ENCODE results near the gene KCNIP4. TPM values are rescaled to one million over a fixed set of nuclear protein-coding genes. Genes with fewer than 3 reads are reported as not detected.

Gene KCNIP4
- total and polyA plus RNA-seq, 9 of the 15 experiments (the other 6 are each of a cell fraction or from before 2014, with no cell fraction given), result 0.25 to 0.41 TPM; not detected in 7

- Histone ChIP-seq H3K27ac (ENCODE audit: extremely low read depth, low read depth, low read length) (no peak overlapping the region), H3K9me1 (ENCODE audit: control insufficient read depth, insufficient read depth, low read length) (no peaks in the 10 kb centered on the region), H3K4me1 (replicated peaks in 1 of 2; ENCODE audit: control insufficient read depth in 2 of 2, insufficient read depth in 2 of 2, low read length in 2 of 2) (no peaks in the 10 kb centered on the region), H3K4me3 (no peak overlapping the region), H3K79me2 (ENCODE audit: control insufficient read depth, insufficient read depth, low read length) (no peaks in the 10 kb centered on the region), H4K20me1 (replicated peaks; ENCODE audit: control insufficient read depth, insufficient read depth, low read length) (no peaks in the 10 kb centered on the region), H3K9me3 (replicated peaks; ENCODE audit: control insufficient read depth, insufficient read depth, low read depth, low read length) (no peaks in the 10 kb centered on the region), H3K36me3 (ENCODE audit: control insufficient read depth, insufficient read depth, low read length) (no peaks in the 10 kb centered on the region), H3K4me2 (ENCODE audit: insufficient read depth, low read length) (no peak overlapping the region), H3K27me3 (ENCODE audit: control insufficient read depth in 2 of 2, insufficient read depth in 2 of 2, low read length in 2 of 2) (no peaks in the 10 kb centered on the region), H3K9ac (ENCODE audit: insufficient read depth in 1 of 2, low read depth in 2 of 2, low read length in 2 of 2) (no peak overlapping the region), H2AFZ (ENCODE audit: low read depth, low read length) (no peak overlapping the region)
- ChIA-PET CTCF (ENCODE audit: low intra/inter-chr PET ratio) (no interaction called here), POLR2A (no interaction called here)
- intact Hi-C loops (cut with micrococcal nuclease) (no loop called here), in situ Hi-C loops (cut with MboI) (no loop called here)
- no peak for TF ChIP-seq NR1H2 (CRISPR knock-in tag; IDR thresholded peaks at IDR 0.05)
- no peak for ATAC-seq
- WGBS (ENCODE audit: insufficient coverage, low coverage, missing lambda C conversion rate), result 0% methylated on average over 2 of the region's 2 CpGs
- BruUV-seq (replicated peaks), result no TSS peak
- FAIRE-seq, result no peak
- DNase-seq (ENCODE audit: extremely low read depth in 1 of 4, low spot score in 3 of 4), result no peak
Observed at GRCh38 chr4:21018817-21019216, 929.8 kb downstream of the KCNIP4 start.

DNA sequence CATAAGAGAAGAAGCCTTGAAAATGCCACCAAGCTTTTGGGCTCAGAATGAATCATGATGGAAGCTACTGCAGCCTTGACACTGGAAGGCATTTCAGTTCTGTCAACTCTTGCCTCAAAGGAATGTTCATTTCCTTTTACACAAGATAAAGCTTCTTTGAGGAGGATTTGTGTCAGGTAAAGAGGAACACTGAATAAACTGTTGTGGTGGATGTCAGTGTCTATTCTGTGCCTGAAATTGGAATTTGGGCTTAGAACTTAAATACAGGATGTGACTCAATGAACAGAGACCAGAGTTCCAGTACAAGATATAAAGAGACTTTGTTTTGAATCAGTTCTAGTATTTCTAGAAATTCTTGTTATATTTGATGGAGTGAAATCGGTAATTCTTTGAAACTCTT is 935.1 kb downstream of the KCNIP4 start:
- in situ Hi-C loops (cut with MboI) (no loop called here), intact Hi-C loops (cut with micrococcal nuclease) (no loop called here)
- POLR2A ChIA-PET, result no interaction called here
- WGBS (ENCODE audit: insufficient coverage, low coverage, missing lambda C conversion rate), result 0% methylated on average over 1 of the region's 1 CpG
- Histone ChIP-seq H3K9me3 (replicated peaks; ENCODE audit: control insufficient read depth, insufficient read depth, low read depth, low read length) (no peaks in the 10 kb centered on the region), H3K4me2 (ENCODE audit: insufficient read depth, low read length) (no peak overlapping the region), H3K27me3 (ENCODE audit: control insufficient read depth in 2 of 2, insufficient read depth in 2 of 2, low read length in 2 of 2) (no peaks in the 10 kb centered on the region), H3K4me3 (no peak overlapping the region), H2AFZ (ENCODE audit: low read depth, low read length) (no peak overlapping the region), H3K36me3 (ENCODE audit: control insufficient read depth, insufficient read depth, low read length) (no peaks in the 10 kb centered on the region), H3K4me1 (replicated peaks in 1 of 2; ENCODE audit: control insufficient read depth in 2 of 2, insufficient read depth in 2 of 2, low read length in 2 of 2) (no peaks in the 10 kb centered on the region), H4K20me1 (replicated peaks; ENCODE audit: control insufficient read depth, insufficient read depth, low read length) (no peaks in the 10 kb centered on the region), H3K79me2 (ENCODE audit: control insufficient read depth, insufficient read depth, low read length) (no peaks in the 10 kb centered on the region), H3K27ac (ENCODE audit: extremely low read depth, low read depth, low read length) (no peak overlapping the region), H3K9ac (ENCODE audit: insufficient read depth in 1 of 2, low read depth in 2 of 2, low read length in 2 of 2) (no peak overlapping the region), H3K9me1 (ENCODE audit: control insufficient read depth, insufficient read depth, low read length) (no peaks in the 10 kb centered on the region)
- FAIRE-seq, result no peak
- no TSS peak for BruUV-seq (replicated peaks)
- no peak for ATAC-seq
- DNase-seq (ENCODE audit: extremely low read depth in 1 of 4, low spot score in 3 of 4), result no peak
- CTCF ChIA-PET (ENCODE audit: low intra/inter-chr PET ratio), result no interaction called here
- TF ChIP-seq CBFB (CRISPR knock-in tag; IDR thresholded peaks at IDR 0.05) (no peak), ARNT (IDR thresholded peaks at IDR 0.05) (no peak), TAF7 (tag; IDR thresholded peaks at IDR 0.05) (no peak), RUNX1 (IDR thresholded peaks at IDR 0.05; ENCODE audit: low read depth) (no peak), KLF10 (CRISPR knock-in tag; IDR thresholded peaks at IDR 0.05) (no peak), TEAD2 (tag; IDR thresholded peaks at IDR 0.05) (no peak), JUNB (CRISPR knock-in tag; conservative IDR thresholded peaks at IDR 0.05) (no peak), ZNF239 (CRISPR knock-in tag; IDR thresholded peaks at IDR 0.05) (no peak)
- TF ChIP-seq, protein P1, sequence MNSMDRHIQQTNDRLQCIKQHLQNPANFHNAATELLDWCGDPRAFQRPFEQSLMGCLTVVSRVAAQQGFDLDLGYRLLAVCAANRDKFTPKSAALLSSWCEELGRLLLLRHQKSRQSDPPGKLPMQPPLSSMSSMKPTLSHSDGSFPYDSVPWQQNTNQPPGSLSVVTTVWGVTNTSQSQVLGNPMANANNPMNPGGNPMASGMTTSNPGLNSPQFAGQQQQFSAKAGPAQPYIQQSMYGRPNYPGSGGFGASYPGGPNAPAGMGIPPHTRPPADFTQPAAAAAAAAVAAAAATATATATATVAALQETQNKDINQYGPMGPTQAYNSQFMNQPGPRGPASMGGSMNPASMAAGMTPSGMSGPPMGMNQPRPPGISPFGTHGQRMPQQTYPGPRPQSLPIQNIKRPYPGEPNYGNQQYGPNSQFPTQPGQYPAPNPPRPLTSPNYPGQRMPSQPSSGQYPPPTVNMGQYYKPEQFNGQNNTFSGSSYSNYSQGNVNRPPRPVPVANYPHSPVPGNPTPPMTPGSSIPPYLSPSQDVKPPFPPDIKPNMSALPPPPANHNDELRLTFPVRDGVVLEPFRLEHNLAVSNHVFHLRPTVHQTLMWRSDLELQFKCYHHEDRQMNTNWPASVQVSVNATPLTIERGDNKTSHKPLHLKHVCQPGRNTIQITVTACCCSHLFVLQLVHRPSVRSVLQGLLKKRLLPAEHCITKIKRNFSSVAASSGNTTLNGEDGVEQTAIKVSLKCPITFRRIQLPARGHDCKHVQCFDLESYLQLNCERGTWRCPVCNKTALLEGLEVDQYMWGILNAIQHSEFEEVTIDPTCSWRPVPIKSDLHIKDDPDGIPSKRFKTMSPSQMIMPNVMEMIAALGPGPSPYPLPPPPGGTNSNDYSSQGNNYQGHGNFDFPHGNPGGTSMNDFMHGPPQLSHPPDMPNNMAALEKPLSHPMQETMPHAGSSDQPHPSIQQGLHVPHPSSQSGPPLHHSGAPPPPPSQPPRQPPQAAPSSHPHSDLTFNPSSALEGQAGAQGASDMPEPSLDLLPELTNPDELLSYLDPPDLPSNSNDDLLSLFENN (IDR thresholded peaks at IDR 0.05; ENCODE audit: low read depth in 2 of 2, low read length in 2 of 2), result no peak
- TF ChIP-seq, protein P2, sequence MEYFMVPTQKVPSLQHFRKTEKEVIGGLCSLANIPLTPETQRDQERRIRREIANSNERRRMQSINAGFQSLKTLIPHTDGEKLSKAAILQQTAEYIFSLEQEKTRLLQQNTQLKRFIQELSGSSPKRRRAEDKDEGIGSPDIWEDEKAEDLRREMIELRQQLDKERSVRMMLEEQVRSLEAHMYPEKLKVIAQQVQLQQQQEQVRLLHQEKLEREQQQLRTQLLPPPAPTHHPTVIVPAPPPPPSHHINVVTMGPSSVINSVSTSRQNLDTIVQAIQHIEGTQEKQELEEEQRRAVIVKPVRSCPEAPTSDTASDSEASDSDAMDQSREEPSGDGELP (CRISPR knock-in tag; IDR thresholded peaks at IDR 0.05; ENCODE audit: borderline replicate concordance), result no peak
- TF ChIP-seq, protein P3, sequence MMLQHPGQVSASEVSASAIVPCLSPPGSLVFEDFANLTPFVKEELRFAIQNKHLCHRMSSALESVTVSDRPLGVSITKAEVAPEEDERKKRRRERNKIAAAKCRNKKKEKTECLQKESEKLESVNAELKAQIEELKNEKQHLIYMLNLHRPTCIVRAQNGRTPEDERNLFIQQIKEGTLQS (IDR thresholded peaks at IDR 0.05), result no peak
- TF ChIP-seq, protein P3 (CRISPR knock-in tag; conservative IDR thresholded peaks at IDR 0.05), result no peak
